Skeletal muscle satellite cell (primary cell): ENCODE results near the gene XYLB. TPM values are rescaled to one million over a fixed set of nuclear protein-coding genes. Genes with fewer than 3 reads are reported as not detected.

Source experiments
- small RNA-seq: library from RNA; depleted of rRNA; stranded (forward); fragments of <200 nt; gene quantifications from one replicate; pipeline ENCODE3, GENCODE V24; 2012

The XYLB gene

Small RNA genes lying within 50 kb of the gene (small RNA-seq; reads per million reads assigned to genes)
- not detected for gene RNU6-235P
